ENCODE results near the gene GAA.

GAA gene

DNA sequence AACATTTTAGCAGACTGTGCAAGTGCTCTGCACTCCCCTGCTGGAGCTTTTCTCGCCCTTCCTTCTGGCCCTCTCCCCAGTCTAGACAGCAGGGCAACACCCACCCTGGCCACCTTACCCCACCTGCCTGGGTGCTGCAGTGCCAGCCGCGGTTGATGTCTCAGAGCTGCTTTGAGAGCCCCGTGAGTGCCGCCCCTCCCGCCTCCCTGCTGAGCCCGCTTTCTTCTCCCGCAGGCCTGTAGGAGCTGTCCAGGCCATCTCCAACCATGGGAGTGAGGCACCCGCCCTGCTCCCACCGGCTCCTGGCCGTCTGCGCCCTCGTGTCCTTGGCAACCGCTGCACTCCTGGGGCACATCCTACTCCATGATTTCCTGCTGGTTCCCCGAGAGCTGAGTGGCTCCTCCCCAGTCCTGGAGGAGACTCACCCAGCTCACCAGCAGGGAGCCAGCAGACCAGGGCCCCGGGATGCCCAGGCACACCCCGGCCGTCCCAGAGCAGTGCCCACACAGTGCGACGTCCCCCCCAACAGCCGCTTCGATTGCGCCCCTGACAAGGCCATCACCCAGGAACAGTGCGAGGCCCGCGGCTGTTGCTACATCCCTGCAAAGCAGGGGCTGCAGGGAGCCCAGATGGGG is 3.1 kb downstream of the GAA start:
- no peak for DNase-seq (ENCODE audit: low read depth)

DNA sequence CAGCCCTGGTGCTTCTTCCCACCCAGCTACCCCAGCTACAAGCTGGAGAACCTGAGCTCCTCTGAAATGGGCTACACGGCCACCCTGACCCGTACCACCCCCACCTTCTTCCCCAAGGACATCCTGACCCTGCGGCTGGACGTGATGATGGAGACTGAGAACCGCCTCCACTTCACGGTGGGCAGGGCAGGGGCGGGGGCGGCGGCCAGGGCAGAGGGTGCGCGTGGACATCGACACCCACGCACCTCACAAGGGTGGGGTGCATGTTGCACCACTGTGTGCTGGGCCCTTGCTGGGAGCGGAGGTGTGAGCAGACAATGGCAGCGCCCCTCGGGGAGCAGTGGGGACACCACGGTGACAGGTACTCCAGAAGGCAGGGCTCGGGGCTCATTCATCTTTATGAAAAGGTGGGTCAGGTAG is 3.6 kb downstream of the GAA start:
- DNase-seq (ENCODE audit: low read depth): no peak

DNA sequence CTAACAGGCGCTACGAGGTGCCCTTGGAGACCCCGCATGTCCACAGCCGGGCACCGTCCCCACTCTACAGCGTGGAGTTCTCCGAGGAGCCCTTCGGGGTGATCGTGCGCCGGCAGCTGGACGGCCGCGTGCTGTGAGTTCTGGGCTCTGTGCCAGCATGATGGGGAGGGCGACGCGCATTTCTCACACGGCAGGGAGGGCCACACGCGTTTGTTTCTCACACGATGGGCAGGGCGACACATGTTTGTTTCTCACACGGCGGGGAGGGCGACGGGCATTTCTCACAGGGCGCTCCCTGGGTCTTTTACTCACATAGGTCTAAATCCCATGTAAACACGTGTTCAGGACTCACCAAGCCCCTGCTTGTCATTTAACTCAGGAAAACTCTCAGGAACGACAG is 4.4 kb downstream of the GAA start:
- DNase-seq (ENCODE audit: low read depth): no peak

DNA sequence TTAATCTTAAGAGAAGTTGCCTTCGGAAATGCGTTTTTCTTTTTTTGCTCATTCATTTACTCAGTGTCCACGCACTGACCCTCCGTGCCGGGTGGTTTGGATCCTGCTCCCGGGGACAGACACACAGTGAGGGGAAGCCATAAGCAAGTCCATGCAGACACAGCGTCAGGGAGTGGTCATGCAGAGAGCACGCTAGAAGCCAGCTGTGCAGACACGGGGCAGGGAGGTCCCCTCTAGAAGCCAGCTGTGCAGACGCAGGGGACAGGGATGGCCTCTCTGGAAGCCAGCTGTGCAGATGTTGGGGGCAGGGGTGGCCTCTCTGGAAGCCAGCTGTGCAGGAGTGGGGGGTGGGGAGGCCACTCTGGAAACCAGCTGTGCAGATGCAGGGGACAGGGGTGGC is 4.8 kb downstream of the GAA start:
- DNase-seq (ENCODE audit: low read depth): no peak

DNA sequence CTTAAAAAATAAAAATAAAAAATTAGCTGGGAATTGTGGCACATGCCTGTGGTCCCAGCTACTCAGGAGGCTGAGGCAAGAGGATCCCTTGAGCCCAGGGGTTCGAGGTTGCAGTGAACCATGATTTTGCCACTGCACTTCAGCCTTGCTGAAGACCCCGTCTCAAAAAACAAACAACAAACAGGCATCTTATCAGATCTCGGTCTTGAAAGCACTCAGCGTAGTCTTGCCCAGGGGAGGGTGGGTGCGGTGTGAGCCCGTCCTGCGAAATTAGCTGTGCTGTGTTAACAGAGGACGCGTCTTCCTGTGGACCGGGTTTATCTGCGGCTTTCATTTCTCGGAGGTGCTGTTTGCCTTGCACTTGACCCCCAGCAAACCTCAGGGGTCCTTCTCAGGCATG is 5.4 kb downstream of the GAA start:
- no peak for DNase-seq (ENCODE audit: low read depth)

DNA sequence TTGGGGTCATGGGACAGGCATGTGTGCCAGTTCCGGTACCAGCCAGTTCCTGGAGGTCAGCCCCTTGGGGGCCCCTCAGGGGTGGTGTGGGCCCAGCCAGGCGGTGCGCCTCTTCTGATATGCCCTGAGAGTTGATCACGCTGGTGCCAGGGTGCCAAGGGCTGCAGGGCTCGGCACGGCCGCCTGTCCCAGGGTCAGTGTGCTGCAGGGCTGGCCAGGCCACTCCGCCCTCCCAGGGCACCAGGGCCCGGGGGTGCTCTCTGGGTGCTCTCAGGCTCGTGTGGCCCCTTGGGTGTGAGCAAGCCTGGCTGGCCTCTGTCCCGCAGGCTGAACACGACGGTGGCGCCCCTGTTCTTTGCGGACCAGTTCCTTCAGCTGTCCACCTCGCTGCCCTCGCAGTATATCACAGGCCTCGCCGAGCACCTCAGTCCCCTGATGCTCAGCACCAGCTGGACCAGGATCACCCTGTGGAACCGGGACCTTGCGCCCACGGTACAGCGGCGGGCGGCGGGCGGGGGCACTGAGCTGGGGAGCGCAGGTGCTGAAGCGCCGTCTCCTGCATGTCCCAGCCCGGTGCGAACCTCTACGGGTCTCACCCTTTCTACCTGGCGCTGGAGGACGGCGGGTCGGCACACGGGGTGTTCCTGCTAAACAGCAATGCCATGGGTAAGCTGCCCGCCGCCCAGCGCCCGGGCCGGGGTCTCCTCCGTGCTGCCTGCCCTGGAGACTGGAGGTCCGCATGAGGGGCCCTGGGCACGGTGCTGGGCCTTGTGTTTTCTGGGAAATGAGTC is 6.0 kb downstream of the GAA start:
- no peak for DNase-seq (ENCODE audit: low read depth)

DNA sequence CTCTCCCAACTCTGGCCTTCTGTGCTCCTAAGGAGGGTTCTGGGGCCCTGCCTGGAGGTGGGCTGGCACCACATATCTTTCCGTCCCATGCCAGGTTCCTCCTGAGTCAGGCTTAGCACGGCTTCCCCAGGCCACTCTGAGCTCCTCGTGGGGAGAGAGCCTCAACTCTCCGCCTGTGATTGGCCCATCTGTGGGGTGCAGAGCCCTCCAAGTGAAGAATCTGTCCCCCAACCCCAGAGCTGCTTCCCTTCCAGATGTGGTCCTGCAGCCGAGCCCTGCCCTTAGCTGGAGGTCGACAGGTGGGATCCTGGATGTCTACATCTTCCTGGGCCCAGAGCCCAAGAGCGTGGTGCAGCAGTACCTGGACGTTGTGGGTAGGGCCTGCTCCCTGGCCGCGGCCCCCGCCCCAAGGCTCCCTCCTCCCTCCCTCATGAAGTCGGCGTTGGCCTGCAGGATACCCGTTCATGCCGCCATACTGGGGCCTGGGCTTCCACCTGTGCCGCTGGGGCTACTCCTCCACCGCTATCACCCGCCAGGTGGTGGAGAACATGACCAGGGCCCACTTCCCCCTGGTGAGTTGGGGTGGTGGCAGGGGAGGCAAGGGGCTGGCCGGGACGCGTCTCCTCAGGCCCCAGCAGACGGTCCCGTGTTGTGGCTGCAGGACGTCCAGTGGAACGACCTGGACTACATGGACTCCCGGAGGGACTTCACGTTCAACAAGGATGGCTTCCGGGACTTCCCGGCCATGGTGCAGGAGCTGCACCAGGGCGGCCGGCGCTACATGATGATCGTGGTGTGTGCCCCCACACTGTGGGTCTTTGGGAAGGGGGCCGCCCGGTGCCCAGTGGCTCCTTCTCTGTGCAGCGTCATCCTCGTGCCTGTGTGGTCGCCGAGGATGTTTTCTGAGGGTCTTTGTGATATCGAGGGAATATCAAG is 6.9 kb downstream of the GAA start:
- DNase-seq (ENCODE audit: low read depth): no peak

DNA sequence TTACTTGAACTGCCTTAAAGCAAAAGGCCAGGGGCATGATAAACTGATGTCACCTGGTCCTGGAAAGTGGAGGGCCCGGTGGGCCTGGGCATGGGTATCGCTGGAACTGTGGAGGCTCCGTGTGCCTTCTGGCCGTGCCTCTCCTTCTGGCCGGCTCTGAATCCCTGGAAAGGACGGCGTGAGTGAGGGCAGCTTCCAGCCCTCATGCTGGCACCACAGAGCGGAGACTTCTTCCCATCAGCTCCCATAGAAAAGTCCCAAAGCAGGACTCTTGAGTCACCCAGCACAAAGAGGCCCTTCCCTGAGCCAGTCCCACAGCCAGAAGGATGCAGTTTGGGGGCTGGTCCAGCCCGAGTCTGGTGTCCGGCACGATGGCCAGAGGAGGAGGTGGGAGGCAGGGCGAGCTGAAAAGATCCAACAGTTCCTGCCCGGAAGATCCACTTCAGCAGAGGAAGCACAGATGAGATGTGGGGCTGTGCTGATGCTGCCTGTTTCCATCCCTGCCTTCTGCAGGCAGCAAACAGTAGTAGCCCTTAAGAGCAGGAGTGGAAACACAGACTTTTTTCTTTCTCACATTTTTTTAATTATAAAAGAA is 7.8 kb downstream of the GAA start:
- no peak for DNase-seq (ENCODE audit: low read depth)

DNA sequence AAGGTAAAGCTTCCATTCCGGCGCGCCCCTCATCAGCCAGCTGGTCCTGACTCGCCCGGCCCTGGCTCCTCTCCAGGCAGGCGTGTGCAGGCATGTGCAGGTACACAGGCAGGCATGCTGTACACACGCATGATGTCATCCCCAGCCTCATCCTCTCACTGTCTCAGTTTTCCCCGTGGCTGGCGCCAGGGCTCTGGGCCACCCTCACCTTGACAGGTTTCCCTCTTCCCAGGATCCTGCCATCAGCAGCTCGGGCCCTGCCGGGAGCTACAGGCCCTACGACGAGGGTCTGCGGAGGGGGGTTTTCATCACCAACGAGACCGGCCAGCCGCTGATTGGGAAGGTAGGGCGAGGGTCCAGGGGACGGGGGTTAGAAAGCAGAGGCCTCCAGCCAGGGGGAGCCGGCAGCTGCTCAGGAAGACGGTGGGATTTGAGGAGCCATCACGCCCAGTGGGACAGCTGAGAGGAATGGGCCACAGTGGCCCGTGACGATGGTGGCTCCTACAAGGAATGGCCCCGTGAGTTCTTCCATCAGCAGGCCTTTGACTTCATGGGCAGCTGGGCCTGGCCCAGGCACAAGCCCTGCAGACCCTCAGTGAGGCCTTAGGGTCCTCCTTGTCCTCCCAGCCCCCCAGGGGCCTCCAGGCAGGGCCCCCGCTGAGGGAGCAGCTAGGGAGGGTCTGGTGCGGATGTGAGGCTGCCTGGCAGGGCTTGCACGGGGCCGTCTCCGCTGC is 8.5 kb downstream of the GAA start:
- DNase-seq (ENCODE audit: low read depth): no peak

DNA sequence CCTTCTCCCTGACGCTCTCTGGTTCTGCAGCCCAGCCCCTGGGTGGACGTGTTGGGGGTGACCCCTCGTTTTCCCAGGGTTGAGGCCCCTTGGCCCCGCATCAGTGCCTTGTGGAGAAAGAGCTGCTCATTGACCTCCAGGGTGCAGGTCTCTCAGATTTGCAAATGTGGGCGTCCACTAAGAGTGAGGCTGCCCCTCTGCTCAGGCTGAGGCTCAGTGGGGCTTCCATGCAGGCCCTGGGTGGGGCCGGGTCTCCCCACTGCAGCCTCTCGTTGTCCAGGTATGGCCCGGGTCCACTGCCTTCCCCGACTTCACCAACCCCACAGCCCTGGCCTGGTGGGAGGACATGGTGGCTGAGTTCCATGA is 9.0 kb downstream of the GAA start:
- no peak for DNase-seq (ENCODE audit: low read depth)

DNA sequence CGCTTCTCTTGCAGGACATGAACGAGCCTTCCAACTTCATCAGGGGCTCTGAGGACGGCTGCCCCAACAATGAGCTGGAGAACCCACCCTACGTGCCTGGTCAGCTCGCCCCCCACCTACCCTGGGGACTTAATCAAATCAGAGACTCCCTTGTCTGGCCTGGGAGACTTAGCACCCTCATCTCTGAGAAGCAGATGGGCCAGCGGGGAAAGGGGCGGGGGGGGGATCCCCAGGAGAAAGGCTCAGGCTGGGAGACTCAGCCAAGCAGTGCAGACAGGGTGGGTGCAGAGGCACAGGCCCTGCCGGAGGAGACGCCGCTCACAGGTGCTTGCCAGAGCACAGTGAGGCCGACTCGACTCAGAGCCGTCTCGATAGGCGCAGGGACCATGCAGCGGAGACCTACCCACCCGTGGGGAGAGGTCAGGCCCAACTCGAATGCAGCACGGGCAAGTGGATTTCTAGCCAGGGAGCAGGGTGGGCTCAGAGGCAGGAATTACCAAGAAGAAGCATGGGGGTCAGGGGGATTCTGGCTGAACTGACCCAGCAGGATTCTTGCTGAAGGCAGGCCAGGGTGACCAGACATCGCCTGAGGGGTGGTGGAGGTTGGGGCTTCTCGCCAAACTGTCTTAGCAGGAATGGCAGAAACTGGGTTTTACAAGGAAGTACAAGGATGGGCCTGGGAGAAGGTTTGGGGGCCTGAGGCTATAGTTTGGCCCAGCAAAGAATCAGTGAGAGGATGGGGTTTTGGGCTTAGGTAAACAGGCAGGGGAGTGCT is 9.7 kb downstream of the GAA start:
- DNase-seq (ENCODE audit: low read depth): no peak

DNA sequence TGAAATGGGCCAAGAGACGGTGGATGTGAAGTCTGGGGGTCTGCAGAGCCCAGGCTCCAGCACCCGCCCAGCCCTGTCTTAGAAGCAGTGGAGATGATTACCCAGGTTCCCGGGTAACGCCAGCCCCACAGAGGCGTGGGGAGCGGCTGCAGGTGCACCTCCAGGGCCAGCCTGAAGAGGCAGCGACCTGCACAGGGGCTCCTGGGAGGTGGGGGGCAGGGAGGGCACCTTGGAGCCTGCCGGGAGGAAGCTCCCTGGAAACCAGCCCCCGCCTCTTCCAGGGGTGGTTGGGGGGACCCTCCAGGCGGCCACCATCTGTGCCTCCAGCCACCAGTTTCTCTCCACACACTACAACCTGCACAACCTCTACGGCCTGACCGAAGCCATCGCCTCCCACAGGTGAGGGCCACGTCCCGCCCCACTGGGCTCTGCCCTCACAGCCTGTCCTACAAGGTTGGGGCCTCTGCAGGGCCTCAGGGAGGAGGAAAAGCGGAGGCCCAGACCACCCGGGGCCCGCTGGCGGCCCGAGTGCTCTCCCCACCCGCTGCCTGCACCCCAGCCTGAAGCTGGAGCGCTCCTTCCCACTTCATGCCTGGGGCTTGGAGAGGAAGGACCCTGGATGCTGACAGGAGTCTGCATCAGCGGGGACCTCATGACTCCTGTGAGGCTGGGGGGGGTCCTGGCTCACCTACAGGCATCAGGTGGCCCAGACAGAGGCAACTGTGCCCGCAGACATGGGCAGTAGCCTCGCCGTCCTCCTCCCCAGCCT is 10.5 kb downstream of the GAA start:
- no peak for DNase-seq (ENCODE audit: low read depth)

DNA sequence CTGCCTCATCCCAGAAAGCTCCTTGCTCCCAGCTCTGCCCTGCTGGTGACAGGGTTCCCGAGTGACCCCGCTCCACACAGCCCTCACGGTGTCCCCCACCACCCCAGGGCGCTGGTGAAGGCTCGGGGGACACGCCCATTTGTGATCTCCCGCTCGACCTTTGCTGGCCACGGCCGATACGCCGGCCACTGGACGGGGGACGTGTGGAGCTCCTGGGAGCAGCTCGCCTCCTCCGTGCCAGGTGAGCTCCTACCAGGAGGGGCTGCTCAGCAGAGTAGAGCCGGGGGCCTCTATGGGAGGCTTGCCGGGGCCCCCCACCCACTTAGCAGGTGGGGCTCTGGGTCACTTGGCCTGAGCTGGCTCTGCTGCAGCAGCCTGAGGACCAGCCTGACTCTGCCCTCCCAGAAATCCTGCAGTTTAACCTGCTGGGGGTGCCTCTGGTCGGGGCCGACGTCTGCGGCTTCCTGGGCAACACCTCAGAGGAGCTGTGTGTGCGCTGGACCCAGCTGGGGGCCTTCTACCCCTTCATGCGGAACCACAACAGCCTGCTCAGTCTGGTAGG is 11.2 kb downstream of the GAA start:
- no peak for DNase-seq (ENCODE audit: low read depth)

DNA sequence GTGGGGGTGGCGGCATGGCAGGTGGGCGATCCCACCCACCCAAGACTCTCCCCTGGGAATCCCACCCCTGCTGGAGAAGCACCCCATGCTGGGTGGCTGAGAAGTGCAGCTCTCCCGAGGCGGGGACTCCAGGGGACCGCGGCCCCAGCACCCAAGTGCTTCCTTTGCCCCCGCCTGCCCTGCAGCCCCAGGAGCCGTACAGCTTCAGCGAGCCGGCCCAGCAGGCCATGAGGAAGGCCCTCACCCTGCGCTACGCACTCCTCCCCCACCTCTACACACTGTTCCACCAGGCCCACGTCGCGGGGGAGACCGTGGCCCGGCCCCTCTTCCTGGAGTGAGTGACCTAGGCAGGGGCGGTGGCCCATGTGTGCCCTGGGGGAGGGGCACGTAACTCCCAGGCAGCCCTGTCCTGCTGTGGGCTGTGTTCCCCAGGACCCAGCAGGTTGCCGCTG is 11.7 kb downstream of the GAA start:
- DNase-seq (ENCODE audit: low read depth): no peak

DNA sequence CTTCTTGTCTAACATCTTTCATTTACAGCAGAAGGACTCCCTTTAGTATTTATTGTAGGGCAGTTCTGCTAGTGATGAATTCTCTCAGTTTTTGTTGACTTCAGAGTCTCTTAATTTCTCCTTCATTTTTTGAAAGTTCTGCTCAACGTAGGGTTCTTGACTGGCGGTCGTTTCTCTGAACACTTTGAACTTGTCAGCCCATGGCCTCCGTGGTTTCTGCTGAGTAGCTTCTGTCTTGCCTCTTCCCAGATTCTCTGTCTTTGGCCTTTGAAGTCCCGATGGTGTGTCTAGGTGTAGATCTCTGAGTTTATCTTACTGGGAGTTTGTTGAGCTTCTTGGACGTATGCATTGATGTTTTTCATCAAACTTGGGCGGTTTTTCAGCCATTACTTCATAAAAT is 13.4 kb downstream of the GAA start:
- no peak for DNase-seq (ENCODE audit: low read depth)

DNA sequence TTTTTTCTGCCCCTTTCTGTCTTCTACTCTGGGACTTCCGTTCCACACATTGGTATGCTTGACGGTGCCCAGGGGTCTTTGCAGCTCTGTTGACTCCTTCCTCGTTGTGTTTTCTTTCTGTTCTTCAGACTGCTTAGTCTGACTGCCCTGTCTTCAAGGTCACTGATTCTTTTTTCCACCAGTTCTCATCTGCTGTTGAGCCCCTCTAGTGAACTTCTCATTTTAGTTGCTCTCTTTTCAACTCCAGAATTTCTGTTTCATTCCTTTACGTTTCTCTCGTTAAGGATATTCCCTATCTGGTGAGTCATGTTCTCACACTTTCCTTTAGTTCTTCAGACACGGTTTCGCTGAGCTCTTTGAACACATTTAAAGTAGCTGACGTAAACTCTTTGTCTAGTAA is 13.8 kb downstream of the GAA start:
- no peak for DNase-seq (ENCODE audit: low read depth)

DNA sequence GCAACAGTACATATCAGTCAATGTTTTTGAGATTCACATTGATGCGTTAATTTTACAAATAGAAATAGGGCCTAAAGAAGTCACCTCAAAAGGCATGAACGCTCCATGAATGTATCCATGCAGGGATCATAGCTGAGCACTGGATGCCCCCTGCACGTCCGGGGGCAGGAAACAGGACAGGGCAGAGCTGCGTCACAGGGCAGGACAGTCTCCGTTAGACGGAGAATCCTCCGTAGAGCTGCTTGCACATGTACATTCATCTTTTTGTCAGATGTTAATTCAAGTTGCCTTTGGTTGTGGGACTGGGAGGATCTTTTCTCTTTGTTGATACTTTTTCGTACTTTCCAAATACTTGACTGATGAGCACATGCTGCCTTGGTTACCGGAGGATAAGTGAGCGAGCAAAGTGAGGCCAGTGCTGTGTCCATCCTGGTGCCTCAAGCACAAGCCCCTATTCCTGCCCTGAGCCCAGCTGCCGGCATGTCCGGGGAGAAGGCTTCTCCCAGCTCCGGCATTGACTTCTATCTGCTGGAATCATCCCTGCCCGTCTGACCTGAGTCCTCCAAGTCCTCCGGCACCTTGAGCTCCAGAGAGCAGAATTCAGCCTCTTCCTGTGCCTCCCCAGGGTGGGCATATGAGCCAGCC is 15.0 kb downstream of the GAA start:
- DNase-seq (ENCODE audit: low read depth): no peak

DNA sequence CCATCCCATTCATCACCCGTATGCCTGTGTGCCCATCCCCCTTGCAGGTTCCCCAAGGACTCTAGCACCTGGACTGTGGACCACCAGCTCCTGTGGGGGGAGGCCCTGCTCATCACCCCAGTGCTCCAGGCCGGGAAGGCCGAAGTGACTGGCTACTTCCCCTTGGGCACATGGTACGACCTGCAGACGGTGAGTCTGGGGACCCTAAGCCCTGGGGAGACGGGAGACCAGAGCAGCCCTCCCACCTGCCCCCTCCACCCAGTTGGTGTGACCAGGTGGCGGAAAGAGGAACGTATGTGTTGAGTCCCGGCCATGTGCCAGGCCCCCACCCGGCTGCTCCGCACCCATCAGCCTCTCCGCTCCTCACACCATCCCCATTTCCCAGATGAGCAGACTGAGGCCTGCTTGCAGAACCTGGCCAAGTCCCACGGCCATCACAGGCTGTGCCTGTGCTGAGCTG is 15.6 kb downstream of the GAA start:
- no peak for DNase-seq (ENCODE audit: low read depth)
